IPS-NIHi7 (cell line): ENCODE measurements around the gene CFDP1.
A peak's percentile ranks its signal among the peaks of the same experiment; 100 is the strongest.

Experiments used
- DNase-seq: peaks from one replicate; pipeline ENCODE4 v3.0.0; 2012; ENCODE audit warnings: mixed read lengths; ENCODE audit errors: extremely low spot score

CFDP1 gene

DNA sequence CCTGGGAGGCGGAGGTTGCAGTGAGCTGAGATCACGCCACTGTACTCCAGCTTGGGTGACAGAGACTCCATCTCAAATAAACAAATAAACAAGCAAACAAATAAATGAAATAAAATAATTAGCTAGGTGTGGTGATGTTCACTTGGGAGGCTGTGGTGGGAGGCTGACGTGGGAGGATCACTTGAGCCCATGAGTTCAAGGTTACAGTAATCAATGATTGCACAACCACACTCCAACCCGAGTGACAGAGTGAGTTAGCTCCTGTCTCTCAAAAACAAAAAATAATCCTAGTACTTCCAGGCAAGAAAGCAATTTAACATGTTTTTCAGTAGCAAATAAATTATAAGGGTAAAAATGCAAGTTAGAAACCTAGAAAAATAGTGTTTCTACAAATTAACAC, 26.4 kb downstream of the CFDP1 start:
- no peak for DNase-seq

DNA sequence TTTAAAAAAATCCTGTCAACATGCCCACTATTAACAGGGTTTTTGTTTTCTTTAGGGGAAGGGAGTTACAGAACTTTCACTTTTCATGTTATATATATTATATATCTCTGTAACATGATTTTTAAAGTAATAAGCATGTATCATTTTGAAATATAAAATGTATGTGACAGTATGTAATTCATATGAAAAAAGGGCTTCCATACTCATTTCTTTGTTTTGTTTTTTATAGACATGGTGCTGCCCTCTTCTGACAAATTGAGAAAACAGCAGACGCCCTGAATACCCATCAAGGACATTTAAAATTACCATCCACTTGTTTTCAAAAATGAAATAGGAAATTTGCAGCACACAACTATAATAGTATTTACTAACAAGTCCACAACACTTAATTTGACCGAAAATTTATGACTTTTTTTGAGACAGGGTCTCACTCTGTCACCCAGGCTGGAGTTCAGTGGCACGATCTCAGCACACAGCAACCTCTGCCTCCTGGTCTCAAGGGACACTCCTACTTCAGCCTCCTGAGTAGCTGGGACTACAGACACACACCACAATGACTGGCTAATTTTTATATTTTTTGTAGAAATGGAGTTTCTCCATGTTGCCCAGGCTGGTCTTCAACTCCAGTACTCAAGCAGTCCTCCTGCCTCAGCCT, 30.4 kb downstream of the CFDP1 start:
- peak; percentile 18 for DNase-seq

- no peak for DNase-seq
These were observed 31.0 kb downstream of the CFDP1 start for GRCh38 chr16:75402159-75402820.

GRCh38 chr16:75401691-75402090, 31.6 kb downstream of the CFDP1 start:
- DNase-seq = no peak

DNA sequence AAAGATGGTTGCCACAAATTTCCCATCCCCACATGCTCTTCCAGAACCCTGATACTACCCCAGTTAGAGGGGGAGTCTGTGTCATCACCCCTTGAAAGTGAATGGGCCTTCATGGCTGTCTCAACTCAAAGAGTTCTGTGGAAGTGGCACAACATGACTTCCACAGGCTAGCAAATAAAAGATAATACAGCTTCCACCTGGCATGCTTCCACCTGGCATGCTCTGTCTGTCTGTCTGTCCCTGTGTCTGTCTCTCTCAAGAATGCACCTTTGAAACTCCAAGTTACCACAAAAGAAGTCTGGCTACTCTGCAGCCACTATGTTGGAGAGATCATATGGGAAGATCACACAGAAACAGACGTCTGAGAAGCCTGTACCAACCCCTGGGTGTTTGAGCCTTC, 35.0 kb downstream of the CFDP1 start:
- DNase-seq = no peak

- DNase-seq = no peak
These were observed 38.4 kb downstream of the CFDP1 start for GRCh38 chr16:75394941-75395340.

GRCh38 chr16:75392906-75393305, 40.4 kb downstream of the CFDP1 start:
- no peak for DNase-seq

- DNase-seq = no peak
These were observed 42.2 kb downstream of the CFDP1 start for GRCh38 chr16:75390926-75391653.

DNA sequence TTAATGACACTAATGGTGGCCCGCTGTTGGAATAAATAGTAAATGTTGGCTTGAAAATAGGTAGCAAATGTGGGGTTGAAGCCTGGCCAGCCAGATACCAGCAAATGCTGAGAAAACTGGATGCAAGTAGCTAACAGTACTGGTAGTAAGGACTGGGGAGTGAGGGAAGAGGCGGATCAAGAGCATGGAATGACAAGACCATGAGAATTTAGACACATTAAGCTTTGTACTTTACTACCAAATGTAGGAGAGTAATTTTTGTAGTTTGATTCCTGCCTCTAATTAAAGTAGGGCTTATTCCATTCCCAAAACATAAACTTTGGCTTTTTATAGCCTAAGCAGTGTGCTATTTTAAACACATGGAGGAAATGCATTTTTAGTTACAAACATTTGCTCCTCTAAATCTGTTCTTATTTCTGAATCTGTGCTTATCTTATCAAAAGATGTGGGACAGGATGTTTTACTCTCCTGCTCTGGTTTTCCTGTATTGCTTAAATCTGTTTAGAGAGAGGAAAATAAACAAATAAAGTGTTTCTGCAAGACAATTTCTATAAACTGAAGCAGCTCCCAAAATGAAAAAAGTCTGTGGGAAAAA, 44.1 kb downstream of the CFDP1 start:
- no peak for DNase-seq

GRCh38 chr16:75387951-75388350, 45.4 kb downstream of the CFDP1 start:
- DNase-seq = no peak

DNA sequence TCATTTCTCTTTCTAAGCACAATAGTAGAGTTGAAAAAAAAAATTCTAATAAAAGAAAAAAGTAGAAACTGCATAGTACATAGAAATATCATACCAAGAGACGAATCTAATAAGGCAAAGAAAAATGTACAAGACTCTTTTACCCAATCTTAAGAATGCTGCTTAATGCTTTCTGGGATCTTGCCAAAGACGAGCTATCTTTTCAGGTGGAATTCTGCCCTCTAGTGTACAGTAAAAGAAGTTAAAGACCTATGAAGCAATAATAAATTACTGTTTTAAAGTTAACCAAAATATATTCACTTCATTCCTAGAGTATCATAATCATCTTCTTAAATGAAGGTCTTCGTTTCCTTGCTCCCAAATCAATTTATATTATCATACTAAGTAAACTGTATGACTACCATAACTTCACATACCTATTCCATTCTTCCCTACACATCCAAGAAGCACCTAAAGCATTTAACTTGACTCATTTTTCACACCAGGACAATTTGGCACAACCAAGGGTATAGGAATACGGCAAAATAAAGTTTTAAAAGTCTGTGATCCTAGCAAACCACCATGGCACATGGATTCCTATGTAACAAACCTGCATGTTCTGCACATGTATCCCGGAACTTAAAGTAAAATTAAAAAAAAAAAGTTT, 47.7 kb downstream of the CFDP1 start:
- DNase-seq = peak; percentile 42

- DNase-seq = no peak
These were observed 50.2 kb downstream of the CFDP1 start for GRCh38 chr16:75383141-75383540.

DNA sequence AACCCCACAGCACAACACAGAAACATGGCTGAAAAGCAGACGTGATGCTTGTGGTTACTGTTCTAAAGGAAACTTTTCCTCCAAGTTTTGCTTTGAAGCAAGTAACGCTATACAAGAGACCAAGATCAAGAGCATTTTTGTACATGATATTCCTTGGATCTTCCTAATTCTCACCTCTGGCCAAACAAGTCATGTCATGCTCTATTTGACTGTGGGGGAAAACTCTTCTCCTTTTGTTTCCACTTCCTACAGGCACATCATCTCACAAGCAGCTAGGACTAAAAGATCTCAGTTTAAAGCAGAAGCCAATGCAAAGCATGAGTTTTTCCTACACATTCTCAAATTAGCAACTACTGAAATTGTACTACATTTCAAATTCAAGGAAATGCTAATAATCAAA, 50.7 kb downstream of the CFDP1 start:
- no peak for DNase-seq

DNA sequence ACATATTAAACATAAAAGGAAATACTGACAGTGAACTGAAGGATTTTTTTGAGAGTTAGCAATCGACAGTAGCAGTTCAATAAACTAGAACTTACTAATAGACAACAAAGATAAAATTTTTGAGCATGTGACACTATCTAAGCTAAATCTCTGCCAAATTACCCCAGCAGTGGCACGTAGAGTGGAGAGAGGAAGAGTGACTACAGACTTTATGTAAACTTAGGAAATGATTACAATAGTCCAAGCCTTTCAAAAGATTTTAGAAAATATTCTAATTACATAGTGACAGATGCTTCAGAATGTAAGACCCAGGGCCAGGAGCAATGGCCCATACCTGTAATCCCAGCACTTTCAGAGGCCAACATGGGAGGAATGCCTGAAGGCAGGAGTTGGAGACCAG, 52.4 kb downstream of the CFDP1 start:
- DNase-seq = no peak

GRCh38 chr16:75379911-75380847, 53.1 kb downstream of the CFDP1 start:
- DNase-seq = no peak

DNA sequence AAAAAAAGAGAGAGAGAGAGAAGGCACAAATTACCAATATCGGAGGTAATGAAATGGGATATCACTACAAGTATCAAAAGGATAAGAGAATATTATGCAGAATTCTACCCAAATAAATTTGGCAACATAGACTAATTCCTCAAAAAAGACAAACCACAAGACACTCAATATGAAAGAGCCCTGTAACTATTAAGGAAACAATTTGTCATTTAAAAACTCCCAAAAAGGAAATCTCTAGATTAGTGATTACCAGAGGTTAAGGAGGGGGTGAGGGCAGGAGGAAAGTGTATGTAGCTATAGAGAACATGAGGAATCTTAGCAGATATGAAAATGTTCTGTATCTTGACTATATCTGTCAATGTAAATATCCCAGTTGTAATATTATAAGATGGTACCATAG, 54.0 kb downstream of the CFDP1 start:
- no peak for DNase-seq

DNA sequence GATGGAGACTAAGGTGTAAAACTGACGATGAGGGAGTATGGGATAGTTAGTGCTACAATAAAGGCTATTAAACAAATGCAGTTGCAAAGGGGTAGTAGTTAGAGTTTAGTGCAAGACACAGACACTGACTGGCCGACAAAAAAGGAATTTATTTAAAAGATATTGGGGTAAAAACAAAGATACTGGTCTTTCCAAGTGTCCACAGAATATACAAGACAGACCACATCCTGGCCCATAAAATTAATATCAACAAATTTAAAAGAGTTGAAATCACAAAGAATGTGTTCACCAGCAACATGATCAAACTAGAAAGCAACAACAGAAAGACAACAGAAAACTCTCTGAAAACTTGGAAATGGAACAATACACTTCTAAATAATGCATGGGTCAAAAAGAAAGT, 54.7 kb downstream of the CFDP1 start:
- DNase-seq = no peak

DNA sequence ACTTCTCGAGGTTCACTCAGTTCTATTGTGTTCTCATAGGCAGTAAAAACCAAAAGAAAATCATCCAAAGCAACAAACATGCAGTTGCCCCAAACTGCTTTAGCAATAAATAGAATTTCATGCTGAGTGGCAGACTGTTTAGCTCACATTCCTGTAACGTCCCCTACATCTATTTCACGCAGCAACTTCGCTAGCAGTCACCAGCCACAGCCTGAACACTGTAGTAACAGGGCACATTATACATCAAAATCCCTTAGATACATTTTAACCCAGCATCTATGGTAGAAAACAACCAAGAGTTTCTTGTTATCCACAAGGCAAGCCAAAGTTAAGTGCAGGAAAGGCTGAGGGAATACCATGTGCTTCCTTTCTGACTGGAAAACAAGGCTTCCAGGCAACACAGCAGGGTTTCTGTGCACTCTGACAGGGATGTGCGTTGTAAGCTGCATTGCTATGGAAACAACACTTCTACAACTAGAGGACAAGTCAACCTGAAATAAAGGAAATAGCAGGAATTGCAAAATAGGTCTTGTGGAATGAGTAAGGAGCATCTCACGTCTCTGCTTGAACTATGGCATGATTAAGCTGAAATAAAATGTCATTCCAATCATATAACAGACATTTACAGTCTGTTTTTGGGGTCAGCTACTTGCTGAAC, 55.4 kb downstream of the CFDP1 start:
- DNase-seq = peak; percentile 25

GRCh38 chr16:75376475-75377161, 56.7 kb downstream of the CFDP1 start:
- peak; percentile 20 for DNase-seq

GRCh38 chr16:75374388-75374787, 58.9 kb downstream of the CFDP1 start:
- no peak for DNase-seq
